ENCODE results near the gene CYFIP1. TPM values are rescaled to one million over a fixed set of nuclear protein-coding genes. Genes with fewer than 3 reads are reported as not detected.
"Not testable (repeated sequence)": the region's sequence is repeated elsewhere in the genome, so short reads cannot be mapped to it uniquely, and the experiment has no call there.

Gene CYFIP1
- total RNA-seq, 1 experiment from 2014 or later, result 80.3 TPM

- Histone ChIP-seq H3K4me3 (ENCODE audit: low read length) (no peak overlapping the region), H4K20me1 (ENCODE audit: low read length) (0 out of 2 replicates have a peak, but pooled peaks cover 2% of the 10 kb centered on the region), H3K9ac (ENCODE audit: low read length) (no peak overlapping the region), H3K36me3 (ENCODE audit: low read depth, low read length) (no peaks in the 10 kb centered on the region), H3K4me1 (ENCODE audit: insufficient read depth, low read length) (no peaks in the 10 kb centered on the region), H3F3A (ENCODE audit: low read length, unreplicated experiment) (no peaks in the 10 kb centered on the region), H3K27ac (ENCODE audit: low read length) (no peak overlapping the region), H3K9me2 (replicated peaks; ENCODE audit: low read length) (no peaks in the 10 kb centered on the region), H3K79me2 (ENCODE audit: low read length) (no peaks in the 10 kb centered on the region), H3K27me3 (ENCODE audit: low read length) (no peaks in the 10 kb centered on the region), H3K4me2 (ENCODE audit: low read length) (no peak overlapping the region), H2AFZ (ENCODE audit: low read length) (no peak overlapping the region), H3K9me3 (ENCODE audit: low read length) (no peaks in the 10 kb centered on the region)
- ChIA-PET CTCF (no interaction called here), POLR2A (ENCODE audit: unreplicated experiment) (no interaction called here)
- ATAC-seq, result peak; percentile 65
- TF ChIP-seq CTCF (conservative IDR thresholded peaks at IDR 0.05; ENCODE audit: low read depth, low read length) (peak; percentile 27), EZH2phosphoT487 (IDR thresholded peaks at IDR 0.05; ENCODE audit: borderline replicate concordance, low read length) (no peak)
- intact Hi-C loops (cut with micrococcal nuclease), result no loop called here
- no TSS peak for BruUV-seq (replicated peaks)
- DNase-seq, result peak; percentile 8
Measured at GRCh38 chr15:22989576-22990477, 9.7 kb upstream of the CYFIP1 start.

GRCh38 chr15:22988811-22989210, 8.6 kb upstream of the CYFIP1 start:
- ChIA-PET POLR2A (ENCODE audit: unreplicated experiment) (no interaction called here), CTCF (no interaction called here)
- TF ChIP-seq EZH2phosphoT487 (IDR thresholded peaks at IDR 0.05; ENCODE audit: borderline replicate concordance, low read length), result no peak
- no peak for TF ChIP-seq CTCF (conservative IDR thresholded peaks at IDR 0.05; ENCODE audit: low read depth, low read length)
- no peak for TF ChIP-seq EZH2 (IDR thresholded peaks at IDR 0.05; ENCODE audit: low read length, unreplicated experiment)
- Histone ChIP-seq H3K9me2 (replicated peaks; ENCODE audit: low read length) (no peaks in the 10 kb centered on the region), H3K4me2 (ENCODE audit: low read length) (no peak overlapping the region), H3K79me2 (ENCODE audit: low read length) (no peaks in the 10 kb centered on the region), H4K20me1 (ENCODE audit: low read length) (0 out of 2 replicates have a peak, but pooled peaks cover 2% of the 10 kb centered on the region), H3F3A (ENCODE audit: low read length, unreplicated experiment) (no peaks in the 10 kb centered on the region), H3K36me3 (ENCODE audit: low read depth, low read length) (no peaks in the 10 kb centered on the region), H3K27me3 (ENCODE audit: low read length) (no peaks in the 10 kb centered on the region), H3K27ac (ENCODE audit: low read length) (no peak overlapping the region), H3K9ac (ENCODE audit: low read length) (no peak overlapping the region), H3K4me3 (ENCODE audit: low read length) (no peak overlapping the region), H2AFZ (ENCODE audit: low read length) (no peak overlapping the region), H3K9me3 (ENCODE audit: low read length) (no peaks in the 10 kb centered on the region), H3K4me1 (ENCODE audit: insufficient read depth, low read length) (no peaks in the 10 kb centered on the region)
- intact Hi-C loops (cut with micrococcal nuclease), result no loop called here
- no TSS peak for BruUV-seq (replicated peaks)
- DNase-seq, result no peak
- ATAC-seq, result no peak

GRCh38 chr15:22981931-22982330, 1.8 kb upstream of the CYFIP1 start:
- ATAC-seq; H3K36me3 ChIP-seq (ENCODE audit: low read depth, low read length); H3K4me3 ChIP-seq (ENCODE audit: low read length); DNase-seq; H3K9ac ChIP-seq (ENCODE audit: low read length); H3K9me2 ChIP-seq (replicated peaks; ENCODE audit: low read length); CTCF ChIA-PET; H3K27me3 ChIP-seq (ENCODE audit: low read length); BruUV-seq (replicated peaks); H3K27ac ChIP-seq (ENCODE audit: low read length); H3K9me3 ChIP-seq (ENCODE audit: low read length); H3K4me1 ChIP-seq (ENCODE audit: insufficient read depth, low read length); POLR2A ChIA-PET (ENCODE audit: unreplicated experiment); H3K4me2 ChIP-seq (ENCODE audit: low read length); H2AFZ ChIP-seq (ENCODE audit: low read length); H3F3A ChIP-seq (ENCODE audit: low read length, unreplicated experiment): not testable (repeated sequence)
- H3K79me2 ChIP-seq (ENCODE audit: low read length), result peaks cover 30% of the 10 kb centered on the region
- intact Hi-C loops (cut with micrococcal nuclease), result loop anchor here (2.0 kb wide), 1 partner anchor 57 kb away; the partner anchor contains the start of gene TUBGCP5
- peaks cover 14% of the 10 kb centered on the region for H4K20me1 ChIP-seq (ENCODE audit: low read length)

Measured in PC-3 (cell line).